Glomerular visceral epithelial cell (primary cell): Measurements from ENCODE around the gene FAM168A.
A peak's percentile ranks its signal among the peaks of the same experiment; 100 is the strongest.
"Not testable (repeated sequence)": the region's sequence is repeated elsewhere in the genome, so short reads cannot be mapped to it uniquely, and the experiment has no call there.

Experiments used
- DNase-seq: peaks from one replicate; pipeline ENCODE4 v3.0.0-alpha.2; 2016; ENCODE audit errors: extremely low spot score

FAM168A gene

GRCh38 chr11:73519266-73519665 lies 78.6 kb downstream of the FAM168A start:
- no peak for DNase-seq

DNA sequence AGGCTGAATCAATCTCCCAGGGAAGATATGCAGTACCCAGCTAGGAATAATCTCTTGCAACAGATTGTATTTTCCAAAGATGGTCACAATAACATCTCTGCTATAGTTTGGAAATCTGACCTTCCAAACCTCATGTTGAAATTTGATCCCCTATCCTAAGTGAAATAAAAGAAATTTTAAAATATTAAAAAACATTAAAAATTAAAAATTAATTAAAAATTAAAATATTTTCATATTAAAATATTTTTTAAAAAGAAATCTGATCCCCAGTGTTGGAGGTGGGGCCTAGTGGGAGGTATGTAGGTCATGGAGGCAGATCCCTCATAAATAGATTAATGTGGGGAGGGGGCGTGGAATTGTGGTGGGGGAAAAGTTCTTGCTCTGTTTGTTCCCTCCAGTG lies 79.7 kb downstream of the FAM168A start:
- DNase-seq, result no peak

GRCh38 chr11:73516080-73516479 lies 81.8 kb downstream of the FAM168A start:
- DNase-seq, result no peak

DNA sequence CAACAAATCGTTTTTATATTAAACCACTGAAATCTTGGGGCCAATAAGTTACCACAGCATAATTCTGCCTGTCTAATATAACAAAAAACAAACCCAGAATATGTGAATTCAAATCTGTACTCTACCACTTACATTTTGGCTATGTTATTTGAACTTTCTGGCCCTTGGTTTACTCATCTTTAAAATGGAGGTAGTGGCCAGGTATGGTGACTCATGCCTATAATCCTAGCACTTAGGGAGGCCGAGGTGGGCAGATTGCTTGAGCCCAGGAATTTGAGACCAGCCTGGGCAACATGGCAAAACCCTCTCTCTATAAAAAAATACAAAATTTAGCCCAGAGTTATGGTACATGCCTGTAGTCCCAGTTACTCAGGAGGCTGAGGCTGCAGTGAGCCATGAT lies 84.2 kb downstream of the FAM168A start:
- no peak for DNase-seq

GRCh38 chr11:73510877-73511276 lies 87.0 kb downstream of the FAM168A start:
- DNase-seq, result no peak

DNA sequence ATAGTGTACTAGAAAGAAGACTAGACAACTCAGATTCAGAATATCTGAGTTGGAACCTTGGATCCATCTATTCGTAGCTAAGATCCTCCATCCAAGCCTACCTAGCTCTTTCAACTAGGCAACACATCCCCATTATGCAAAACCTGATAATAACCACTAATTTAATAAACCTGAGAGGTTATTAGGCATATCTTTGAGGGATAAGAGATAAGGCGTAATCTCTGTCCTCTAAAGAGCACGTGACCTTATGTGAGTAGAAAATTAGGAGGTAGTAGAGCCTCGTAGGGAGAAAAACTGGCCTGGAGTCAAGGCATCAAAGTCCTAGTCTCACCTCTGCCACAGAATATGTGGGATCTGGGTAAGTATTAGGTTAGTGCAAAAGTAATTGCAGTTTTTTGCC lies 87.8 kb downstream of the FAM168A start:
- DNase-seq, result no peak

GRCh38 chr11:73509188-73509587 lies 88.7 kb downstream of the FAM168A start:
- no peak for DNase-seq

- DNase-seq, result no peak
Observed at GRCh38 chr11:73508243-73509176, 89.4 kb downstream of the FAM168A start.

- DNase-seq, result no peak
Observed at GRCh38 chr11:73507086-73507485, 90.8 kb downstream of the FAM168A start.

GRCh38 chr11:73506038-73506437 lies 91.9 kb downstream of the FAM168A start:
- DNase-seq, result no peak

DNA sequence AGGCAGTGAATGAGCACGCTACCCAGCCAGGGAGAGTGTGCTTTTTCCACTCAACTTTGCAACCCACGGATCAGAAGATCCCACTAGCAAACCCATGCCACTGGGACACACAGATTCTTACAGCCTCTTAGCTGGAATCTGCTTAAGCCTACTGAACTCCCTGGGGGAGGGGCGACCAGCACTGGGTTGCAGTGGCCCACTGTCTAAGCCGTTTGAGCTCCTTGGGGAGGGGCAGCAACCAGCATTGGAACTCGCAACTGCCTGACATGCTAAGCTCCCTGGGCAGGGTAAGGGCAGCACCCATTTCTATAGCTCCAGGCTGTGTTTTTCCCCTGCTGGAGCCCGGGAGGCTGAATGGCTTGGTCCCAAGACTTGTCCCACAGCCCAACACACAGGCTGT lies 99.6 kb downstream of the FAM168A start:
- no peak for DNase-seq

GRCh38 chr11:73496134-73496533 lies 101.8 kb downstream of the FAM168A start:
- no peak for DNase-seq

DNA sequence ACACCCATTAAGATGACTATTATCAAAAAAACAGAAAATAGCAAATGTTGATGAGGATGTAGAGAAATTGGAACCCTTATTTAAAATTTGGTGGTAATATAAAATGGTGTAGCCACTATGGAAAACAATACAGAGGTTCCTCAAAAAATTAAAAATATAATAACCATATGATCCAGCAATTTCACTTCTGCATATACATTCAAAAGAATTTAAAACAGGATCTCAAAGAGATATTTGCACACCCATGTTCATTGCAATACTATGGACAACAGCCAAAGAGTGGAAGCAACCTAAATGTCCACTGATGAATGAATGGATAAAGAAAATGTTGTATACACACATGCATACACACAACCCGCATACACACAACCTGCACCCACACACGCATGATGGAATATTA lies 102.2 kb downstream of the FAM168A start:
- DNase-seq, result no peak

- peak; percentile 39 for DNase-seq
Observed at GRCh38 chr11:73493956-73494598, 103.8 kb downstream of the FAM168A start.

DNA sequence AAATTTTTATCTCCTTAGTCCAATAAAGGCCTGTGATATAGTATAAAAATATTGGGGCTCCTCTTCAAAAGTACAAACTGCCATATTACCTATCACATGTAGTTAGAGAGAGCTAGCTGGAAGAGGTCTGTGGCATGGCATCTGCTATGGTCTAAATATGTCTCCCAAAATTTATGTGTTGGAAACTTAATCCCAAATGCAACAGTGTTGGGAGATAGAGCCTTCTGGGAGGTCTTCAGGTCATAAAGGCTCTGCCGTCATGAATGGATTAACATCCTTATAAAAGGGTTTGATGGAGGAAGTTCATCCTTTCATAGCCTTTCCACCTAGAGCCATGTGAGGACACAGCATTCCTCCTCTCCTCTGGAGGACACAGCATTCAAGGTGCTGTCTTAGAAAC lies 116.3 kb downstream of the FAM168A start:
- no peak for DNase-seq

DNA sequence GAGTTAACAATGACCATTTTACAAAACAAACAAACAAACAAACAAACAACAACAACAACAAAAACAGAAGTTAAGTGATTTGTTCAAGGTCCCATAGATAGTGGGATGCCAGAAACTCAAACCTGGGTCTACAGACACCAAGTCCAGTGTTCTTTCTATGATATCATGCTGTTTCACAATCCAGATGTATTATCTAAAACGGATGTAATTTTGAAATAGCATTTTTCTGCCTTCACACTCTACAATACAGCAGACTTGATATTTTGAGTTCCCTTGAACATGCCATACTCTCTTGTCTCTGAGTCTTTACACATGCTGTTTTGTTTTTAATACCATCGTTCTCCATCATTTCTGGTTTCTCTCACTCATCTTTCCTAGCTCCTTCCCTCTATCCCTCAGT lies 117.2 kb downstream of the FAM168A start:
- no peak for DNase-seq

DNA sequence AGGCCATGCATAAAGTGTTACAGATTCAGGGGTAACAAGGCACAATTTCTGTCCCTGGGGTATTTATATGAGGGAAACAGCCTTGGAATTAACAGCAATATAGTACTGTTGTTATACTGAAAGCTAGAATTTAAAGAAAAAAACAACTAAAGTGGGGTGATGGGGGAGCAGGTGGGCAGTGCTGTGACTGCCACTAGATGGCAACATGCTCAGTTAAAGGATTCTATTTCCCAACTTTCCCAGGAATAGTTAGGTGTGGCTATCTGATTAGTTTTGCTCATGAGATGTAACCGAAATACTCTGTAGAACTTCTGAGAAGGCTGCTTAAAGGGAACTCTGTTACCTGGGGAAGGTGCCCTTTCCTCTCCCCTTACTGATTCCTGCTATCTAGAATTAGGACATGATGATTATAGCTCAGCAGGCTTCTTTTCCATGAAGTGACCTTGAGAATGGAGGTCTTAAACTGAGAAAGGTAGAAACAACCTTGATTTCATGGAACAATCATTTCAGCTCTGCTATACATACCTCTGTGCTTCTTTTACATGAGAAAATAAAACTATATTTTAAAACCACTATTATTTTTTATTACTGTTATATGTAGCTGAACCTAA lies 119.1 kb downstream of the FAM168A start:
- DNase-seq, result peak; percentile 47

GRCh38 chr11:73477518-73477917 lies 120.4 kb downstream of the FAM168A start:
- no peak for DNase-seq

DNA sequence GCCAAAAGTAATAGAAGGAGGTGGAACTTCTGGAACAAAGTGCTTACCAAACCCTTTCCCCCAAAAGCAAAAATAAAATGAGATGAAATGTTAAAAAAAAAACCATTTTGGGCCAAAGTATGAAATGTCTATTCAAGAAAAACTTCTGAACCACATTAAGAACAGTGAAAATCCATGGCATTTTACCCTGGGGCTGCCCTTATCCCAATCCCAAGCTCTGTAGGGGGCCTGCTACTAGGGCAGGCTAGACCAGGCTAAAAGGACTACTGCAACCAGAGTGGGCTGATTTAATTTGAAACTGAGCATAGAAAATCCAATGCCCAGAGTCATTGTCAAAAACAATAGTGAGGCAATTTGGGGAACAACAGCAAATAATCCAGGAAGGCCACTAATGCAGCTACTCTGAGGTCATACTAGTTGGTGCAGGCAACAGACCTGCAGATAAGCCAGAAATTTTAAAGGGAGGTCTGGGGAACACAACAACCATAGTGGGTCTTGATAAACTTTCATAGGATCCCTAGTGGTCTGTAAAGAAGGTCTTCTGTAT lies 122.3 kb downstream of the FAM168A start:
- no peak for DNase-seq

DNA sequence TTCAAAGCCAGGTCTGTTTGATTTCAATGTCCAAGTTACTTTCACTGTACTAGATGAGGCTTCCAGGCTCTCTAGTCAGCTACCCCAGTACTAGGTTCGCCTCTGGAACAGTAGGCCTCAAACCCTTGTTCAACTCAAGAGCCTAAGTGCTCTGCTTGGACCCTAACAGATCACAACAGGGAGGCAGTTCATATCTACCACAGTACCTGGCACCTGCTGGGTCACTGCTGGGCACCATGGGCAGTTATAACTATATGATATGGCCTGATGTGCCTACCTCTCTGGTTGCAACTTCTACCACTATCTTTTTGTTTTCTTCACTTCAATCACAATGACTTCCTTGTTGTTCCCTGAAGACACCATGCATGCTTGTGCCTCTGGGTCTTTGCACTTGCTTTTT lies 124.7 kb downstream of the FAM168A start:
- no peak for DNase-seq

DNA sequence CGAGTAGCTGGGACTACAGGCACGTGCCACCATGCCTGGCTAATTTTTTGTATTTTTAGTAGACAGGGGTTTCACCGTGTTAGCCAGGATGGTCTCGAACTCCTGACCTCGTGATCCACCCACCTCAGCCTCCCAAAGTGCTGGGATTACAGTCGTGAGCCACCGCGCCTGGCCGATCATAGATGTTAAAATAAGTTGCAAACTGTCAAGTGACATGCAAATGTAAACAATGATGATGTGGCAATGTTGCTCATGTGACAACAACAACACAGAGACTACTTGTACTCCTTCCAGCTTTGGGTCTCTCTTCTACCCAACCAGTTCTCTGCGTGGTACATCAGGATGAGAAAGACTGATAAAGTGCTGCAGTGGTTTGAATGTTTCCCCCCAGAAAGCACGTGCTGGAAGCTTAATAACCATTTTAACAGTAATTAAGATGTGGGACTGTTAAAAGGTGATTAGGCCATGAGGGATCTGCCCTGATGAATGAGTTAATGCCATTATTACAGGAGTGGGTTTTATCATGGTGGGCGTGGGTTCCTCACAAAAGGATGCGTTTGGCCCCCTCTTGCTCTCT lies 127.8 kb downstream of the FAM168A start:
- not testable (repeated sequence) for DNase-seq

DNA sequence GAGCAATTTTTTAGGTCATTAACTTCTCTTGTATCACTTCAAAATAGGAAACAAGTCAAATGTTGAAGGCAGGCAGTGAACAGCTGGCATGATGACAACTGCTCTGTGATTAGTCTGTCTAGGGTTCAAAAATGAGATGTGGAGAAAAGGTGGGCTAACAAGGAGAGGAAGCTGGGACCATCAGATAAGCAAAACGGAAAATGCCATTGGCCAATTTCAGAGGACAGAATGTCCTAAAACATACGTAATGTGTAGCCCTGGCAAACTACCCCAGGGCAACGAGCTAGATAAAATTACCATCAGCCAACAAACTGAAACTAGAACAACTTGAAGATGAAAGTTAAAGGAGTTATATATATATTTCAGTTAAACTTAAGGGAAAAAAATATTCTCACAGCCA lies 128.5 kb downstream of the FAM168A start:
- DNase-seq, result no peak
